H1 (cell line): ENCODE data around the gene TMSB10. TPM values are rescaled to one million over a fixed set of nuclear protein-coding genes. Genes with fewer than 3 reads are reported as not detected.

Experiments
- NRF1 ChIP-seq: IDR thresholded peaks from 2 replicates; pipeline ENCODE4 v1.6.1; 2011; ENCODE audit warnings: mild to moderate bottlenecking, low read depth, low read length, improper control_type of control experiment
- polyA plus RNA-seq, 7 experiments: library from polyadenylated mRNA; depleted of rRNA in 3 of 7; stranded (reverse) in 5 of 7; unstranded in 2 of 7; fragments of >200 nt in 5 of 7; fragments of 200-250 nt in 2 of 7; gene quantifications; 1 replicate in 5 of 7; 2 replicates in 1 of 7; 4 replicates in 1 of 7; pipeline versions ENCODE4 v1.2.1 to v1.2.3, GENCODE V29; 2011 to 2013; ENCODE audit warnings: missing spikeins in 2 of 7, mixed read lengths in 2 of 7
- total RNA-seq: library from RNA; stranded (reverse); fragmentation: NEBNext Ultra II Directional; extraction: Animal tissue kit (Norgen Biotek cat#: 25700); gene quantifications from 2 replicates; pipeline ENCODE4 v1.2.1, GENCODE V29; 2021
- TF ChIP-seq, protein P1 (sequence below): IDR thresholded peaks from 2 replicates; pipeline ENCODE4 v1.6.1; 2012; ENCODE audit warnings: inconsistent platforms

TMSB10 gene
- total and polyA plus RNA-seq, 2 of the 8 experiments (the other 6 are each of a cell fraction or from before 2014, with no cell fraction given): 593 to 1,075 TPM

DNA sequence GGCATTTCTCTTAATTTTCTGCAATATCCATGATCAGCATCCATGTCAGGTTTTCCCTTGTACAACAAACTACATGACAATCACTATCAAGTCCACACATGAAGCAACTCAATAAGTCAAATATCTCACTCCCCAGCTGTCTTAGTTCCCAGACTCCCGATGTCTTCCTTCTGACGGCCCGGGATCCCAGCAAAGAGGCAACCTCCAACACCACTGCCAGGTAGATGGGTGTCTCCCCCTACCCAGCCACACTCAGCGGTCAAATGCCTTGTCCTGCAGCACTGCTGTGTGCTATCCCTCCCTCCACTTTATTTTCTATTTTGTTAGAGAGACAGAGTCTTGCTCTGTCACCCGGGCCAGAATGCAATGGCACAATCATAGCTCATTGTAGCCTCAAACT, 47.9 kb upstream of the TMSB10 start (continued):
- no peak for TF ChIP-seq NRF1
- TF ChIP-seq, protein P1, sequence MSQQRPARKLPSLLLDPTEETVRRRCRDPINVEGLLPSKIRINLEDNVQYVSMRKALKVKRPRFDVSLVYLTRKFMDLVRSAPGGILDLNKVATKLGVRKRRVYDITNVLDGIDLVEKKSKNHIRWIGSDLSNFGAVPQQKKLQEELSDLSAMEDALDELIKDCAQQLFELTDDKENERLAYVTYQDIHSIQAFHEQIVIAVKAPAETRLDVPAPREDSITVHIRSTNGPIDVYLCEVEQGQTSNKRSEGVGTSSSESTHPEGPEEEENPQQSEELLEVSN: no peak
